ENCODE data around the gene TIAM2. TPM values are rescaled to one million over a fixed set of nuclear protein-coding genes. Genes with fewer than 3 reads are reported as not detected.
A peak's percentile ranks its signal among the peaks of the same experiment; 100 is the strongest.

The TIAM2 gene
- total and polyA plus RNA-seq, 2 donors (not counting 3 experiments of a cell fraction or from before 2014, with no cell fraction given), result 9.6 to 18.5 TPM

GRCh38 chr6:155171109-155171746, 176.1 kb downstream of the TIAM2 start:
- H3K4me1 ChIP-seq (ENCODE audit: control insufficient read depth, extremely low read depth, insufficient read depth, low read length), result peaks cover 32% of the 10 kb centered on the region
- BruUV-seq (replicated peaks), result no TSS peak
- H3K27ac ChIP-seq (ENCODE audit: insufficient read depth, low read depth, low read length), result peak overlapping the region; percentile 94
- H3K9me3 ChIP-seq (replicated peaks; ENCODE audit: control insufficient read depth, insufficient read depth, low read length), result no peaks in the 10 kb centered on the region
- peak overlapping the region in 2 of 3 experiments; percentile 15 to 27 for H3K4me3 ChIP-seq (replicated peaks in 1 of 3; ENCODE audit: insufficient read depth in 1 of 3, low read depth in 1 of 3, low read length in 3 of 3)
- dilution Hi-C loops (cut with MboI; ENCODE audit: extremely low pct_ligation_motif_present, low sequenced_read_pairs), result no loop called here
- H3K36me3 ChIP-seq (ENCODE audit: control insufficient read depth in 2 of 2, extremely low read depth in 1 of 2, insufficient read depth in 2 of 2, low read length in 2 of 2), result no peaks in the 10 kb centered on the region
- intact Hi-C loops (cut with micrococcal nuclease), result loop anchor here (1.0 to 10.0 kb wide), 6 partner anchors 29 to 1016 kb away; no protein-coding TSS in a partner anchor
- no peaks in the 10 kb centered on the region for H3K9me1 ChIP-seq (replicated peaks; ENCODE audit: control insufficient read depth, extremely low read depth, insufficient read depth, low read length)
- DNase-seq (ENCODE audit: low read depth, low spot score) (peak; percentile 93), FAIRE-seq (peak; percentile 81)
- no peaks in the 10 kb centered on the region for H3K79me2 ChIP-seq (ENCODE audit: control insufficient read depth, insufficient read depth, low read length)
- H3K27me3 ChIP-seq (ENCODE audit: control insufficient read depth in 2 of 2, insufficient read depth in 2 of 2, low read length in 2 of 2), result no peaks in the 10 kb centered on the region
- CTCF ChIA-PET, result interaction anchor here (0.7 to 5.7 kb wide), 21 partner anchors 9 to 496 kb away, joined by 3 to 167 read pairs (median 5); no protein-coding TSS in a partner anchor
- POLR2A ChIA-PET, result interaction anchor here (0.5 to 1.0 kb wide), 3 partner anchors 214 to 481 kb away, joined by 3 to 4 read pairs (median 4); no protein-coding TSS in a partner anchor
- no peaks in the 10 kb centered on the region for H4K20me1 ChIP-seq (replicated peaks; ENCODE audit: control insufficient read depth, extremely low read depth, insufficient read depth, low read length)
- H3K4me2 ChIP-seq (ENCODE audit: insufficient read depth, low read length), result peak overlapping the region; percentile 90
- peak overlapping the region; percentile 77 for H3K9ac ChIP-seq (replicated peaks; ENCODE audit: extremely low read depth, insufficient read depth, low read length)
- H2AFZ ChIP-seq (ENCODE audit: low read depth, low read length), result no peak overlapping the region
- TF ChIP-seq JUN (IDR thresholded peaks at IDR 0.05; ENCODE audit: borderline replicate concordance, insufficient read depth, insufficient read length, low read depth), result peak; percentile 93
- TF ChIP-seq POLR2A (IDR thresholded peaks at IDR 0.05; ENCODE audit: low read depth, low read length), result no peak
- TF ChIP-seq EZH2 (IDR thresholded peaks at IDR 0.05; ENCODE audit: borderline replicate concordance, low read depth, low read length, severe bottlenecking), result no peak
- peak; percentile 96 for TF ChIP-seq FOS (IDR thresholded peaks at IDR 0.05; ENCODE audit: borderline replicate concordance, insufficient read depth, low read length)
- TF ChIP-seq, protein P1, sequence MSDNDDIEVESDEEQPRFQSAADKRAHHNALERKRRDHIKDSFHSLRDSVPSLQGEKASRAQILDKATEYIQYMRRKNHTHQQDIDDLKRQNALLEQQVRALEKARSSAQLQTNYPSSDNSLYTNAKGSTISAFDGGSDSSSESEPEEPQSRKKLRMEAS (IDR thresholded peaks at IDR 0.05; ENCODE audit: insufficient read depth, insufficient read length), result peak; percentile 32
- TF ChIP-seq, protein P2, sequence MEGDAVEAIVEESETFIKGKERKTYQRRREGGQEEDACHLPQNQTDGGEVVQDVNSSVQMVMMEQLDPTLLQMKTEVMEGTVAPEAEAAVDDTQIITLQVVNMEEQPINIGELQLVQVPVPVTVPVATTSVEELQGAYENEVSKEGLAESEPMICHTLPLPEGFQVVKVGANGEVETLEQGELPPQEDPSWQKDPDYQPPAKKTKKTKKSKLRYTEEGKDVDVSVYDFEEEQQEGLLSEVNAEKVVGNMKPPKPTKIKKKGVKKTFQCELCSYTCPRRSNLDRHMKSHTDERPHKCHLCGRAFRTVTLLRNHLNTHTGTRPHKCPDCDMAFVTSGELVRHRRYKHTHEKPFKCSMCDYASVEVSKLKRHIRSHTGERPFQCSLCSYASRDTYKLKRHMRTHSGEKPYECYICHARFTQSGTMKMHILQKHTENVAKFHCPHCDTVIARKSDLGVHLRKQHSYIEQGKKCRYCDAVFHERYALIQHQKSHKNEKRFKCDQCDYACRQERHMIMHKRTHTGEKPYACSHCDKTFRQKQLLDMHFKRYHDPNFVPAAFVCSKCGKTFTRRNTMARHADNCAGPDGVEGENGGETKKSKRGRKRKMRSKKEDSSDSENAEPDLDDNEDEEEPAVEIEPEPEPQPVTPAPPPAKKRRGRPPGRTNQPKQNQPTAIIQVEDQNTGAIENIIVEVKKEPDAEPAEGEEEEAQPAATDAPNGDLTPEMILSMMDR (IDR thresholded peaks at IDR 0.05; ENCODE audit: extremely low read depth in 1 of 2, insufficient read depth in 1 of 2, low read depth in 1 of 2, low read length in 2 of 2), result no peak
- TF ChIP-seq MYC (IDR thresholded peaks at IDR 0.05; ENCODE audit: low read depth, low read length), result no peak
- peak; percentile 23 for TF ChIP-seq POLR2AphosphoS5 (IDR thresholded peaks at IDR 0.05; ENCODE audit: insufficient read depth, low read depth, low read length)

Measured in endothelial cell of umbilical vein (primary cell).